AG04450 (cell line): Measurements from ENCODE around the gene TTC16. TPM values are rescaled to one million over a fixed set of nuclear protein-coding genes. Genes with fewer than 3 reads are reported as not detected.

Experiments used
- CTCF ChIA-PET: fragments of 300-600, 350-600 bp; formaldehyde crosslinking; extraction: SDS; loops from one replicate; lab custom pipeline; 2022; ENCODE audit warnings: antibody characterized with exemption, inconsistent platforms; lab: Charles Lee
- POLR2A ChIA-PET: fragments of 350-600 bp; formaldehyde crosslinking; extraction: SDS; loops from one replicate; lab custom pipeline; 2021; ENCODE audit warnings: antibody characterized with exemption, inconsistent platforms; lab: Yijun Ruan, JAX
- DNase-seq: peaks from one replicate; pipeline ENCODE4 v3.0.0-alpha.2; 2011; ENCODE audit warnings: low read depth, low spot score
- H3K27ac ChIP-seq: one replicate; pipeline ENCODE4 v1.5.1; 2012; ENCODE audit warnings: low read depth, low read length, control low read depth
- H3K27me3 ChIP-seq: one replicate; pipeline ENCODE4 v1.6.0; 2012; ENCODE audit warnings: low read length; ENCODE audit not compliant: control insufficient read depth, insufficient read depth
- H3K4me3 ChIP-seq: 2 replicates; pipeline ENCODE4 v1.5.1; 2011; ENCODE audit warnings: mild to moderate bottlenecking, low read depth, low read length, control low read depth
- H3K9me3 ChIP-seq: 2 replicates; pipeline ENCODE4 v1.5.1; 2012; ENCODE audit warnings: low read length; ENCODE audit not compliant: control insufficient read depth, insufficient read depth
- polyA plus RNA-seq: library from polyadenylated mRNA; depleted of rRNA; stranded (reverse); fragments of >200 nt; gene quantifications from 2 replicates; pipeline ENCODE4 v1.2.3, GENCODE V29; 2011
- TF ChIP-seq, protein P1 (sequence below): IDR thresholded peaks from 2 replicates; pipeline ENCODE4 v1.5.1; 2011; ENCODE audit warnings: low read depth, low read length, control low read depth, inconsistent platforms

The TTC16 gene
- polyA plus RNA-seq, 1 experiment: not detected

DNA sequence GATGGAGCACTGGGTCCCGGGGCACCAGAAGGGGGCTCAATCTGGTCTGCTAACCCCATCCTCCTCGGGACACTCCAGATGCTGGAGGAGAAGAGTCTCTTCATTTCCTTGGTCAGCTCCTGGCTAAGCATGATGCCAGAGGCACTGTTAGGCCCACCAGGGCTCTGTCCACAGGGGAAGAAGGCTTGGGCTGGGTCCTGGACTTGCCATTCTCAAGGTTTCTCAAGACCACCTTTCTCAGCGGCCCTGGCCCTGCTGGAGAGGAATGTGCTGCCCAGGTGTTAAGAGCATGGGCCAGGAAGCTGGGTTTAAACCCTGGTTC, 54.7 kb downstream of the TTC16 start:
- TF ChIP-seq, protein P1, sequence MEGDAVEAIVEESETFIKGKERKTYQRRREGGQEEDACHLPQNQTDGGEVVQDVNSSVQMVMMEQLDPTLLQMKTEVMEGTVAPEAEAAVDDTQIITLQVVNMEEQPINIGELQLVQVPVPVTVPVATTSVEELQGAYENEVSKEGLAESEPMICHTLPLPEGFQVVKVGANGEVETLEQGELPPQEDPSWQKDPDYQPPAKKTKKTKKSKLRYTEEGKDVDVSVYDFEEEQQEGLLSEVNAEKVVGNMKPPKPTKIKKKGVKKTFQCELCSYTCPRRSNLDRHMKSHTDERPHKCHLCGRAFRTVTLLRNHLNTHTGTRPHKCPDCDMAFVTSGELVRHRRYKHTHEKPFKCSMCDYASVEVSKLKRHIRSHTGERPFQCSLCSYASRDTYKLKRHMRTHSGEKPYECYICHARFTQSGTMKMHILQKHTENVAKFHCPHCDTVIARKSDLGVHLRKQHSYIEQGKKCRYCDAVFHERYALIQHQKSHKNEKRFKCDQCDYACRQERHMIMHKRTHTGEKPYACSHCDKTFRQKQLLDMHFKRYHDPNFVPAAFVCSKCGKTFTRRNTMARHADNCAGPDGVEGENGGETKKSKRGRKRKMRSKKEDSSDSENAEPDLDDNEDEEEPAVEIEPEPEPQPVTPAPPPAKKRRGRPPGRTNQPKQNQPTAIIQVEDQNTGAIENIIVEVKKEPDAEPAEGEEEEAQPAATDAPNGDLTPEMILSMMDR: no peak
- no peak overlapping the region; the same call in 1 of the 2 replicates for H3K4me3 ChIP-seq
- DNase-seq: no peak
- no peak overlapping the region for H3K27ac ChIP-seq
- POLR2A ChIA-PET: interaction anchor here (1.0 to 1.4 kb wide), 4 partner anchors 15 to 42 kb away, joined by 3 to 8 read pairs (median 4); partner anchors contain the start of genes CDK9 and FPGS
- CTCF ChIA-PET: interaction anchor here (1.2 to 5.3 kb wide), 3 partner anchors 14 to 150 kb away, joined by 3 to 24 read pairs (median 13); partner anchors contain the start of gene TOR2A
- H3K27me3 ChIP-seq: no peaks in the 10 kb centered on the region
- no peaks in the 10 kb centered on the region for H3K9me3 ChIP-seq

DNA sequence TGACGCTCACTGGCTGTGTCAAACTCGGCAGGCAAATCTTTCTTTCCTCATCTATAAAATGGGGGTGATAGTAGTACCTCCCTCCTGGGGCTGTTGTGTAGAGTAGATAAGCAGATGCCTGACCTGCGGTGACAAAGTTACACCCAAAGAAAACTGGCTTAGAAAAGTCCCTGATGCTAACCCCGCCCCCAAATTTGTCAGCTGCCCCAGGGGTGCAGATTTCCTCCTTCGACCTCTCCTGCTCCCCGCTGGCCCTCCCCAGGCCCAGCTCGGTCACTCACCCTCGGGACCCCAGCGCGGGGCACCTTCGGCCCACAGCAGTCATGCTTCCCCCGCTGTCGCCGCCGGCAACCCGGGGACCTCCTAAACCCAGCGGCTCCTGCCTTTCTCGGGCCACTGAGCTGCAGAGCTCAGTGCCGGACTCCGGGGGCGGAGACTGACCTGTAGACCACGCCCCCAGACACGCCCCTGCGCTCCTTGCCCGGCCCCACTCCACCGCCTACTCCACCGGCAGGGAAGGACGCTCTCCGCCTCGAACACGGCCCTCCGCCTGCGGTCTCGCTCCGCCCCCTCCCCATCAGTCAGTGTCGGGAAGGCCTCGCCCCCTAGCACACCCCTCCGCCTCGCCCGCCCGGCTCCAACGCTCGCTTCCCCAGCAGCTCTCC, 55.2 kb downstream of the TTC16 start:
- TF ChIP-seq, protein P1: no peak
- POLR2A ChIA-PET: interaction anchor here (0.5 to 1.4 kb wide), 7 partner anchors 15 to 163 kb away, joined by 3 to 8 read pairs (median 4); partner anchors contain the start of genes CDK9 and FPGS
- CTCF ChIA-PET: interaction anchor here (1.2 to 5.3 kb wide), 3 partner anchors 13 to 150 kb away, joined by 3 to 24 read pairs (median 13); partner anchors contain the start of gene TOR2A
- Histone ChIP-seq H3K4me3 (peak overlapping the region; percentile 53), H3K27ac (no peak overlapping the region), H3K27me3 (no peaks in the 10 kb centered on the region), H3K9me3 (no peaks in the 10 kb centered on the region)
- peak; percentile 92 for DNase-seq

GRCh38 chr9:127771570-127772189, 55.8 kb downstream of the TTC16 start:
- Histone ChIP-seq H3K4me3 (peak overlapping the region; percentile 53), H3K27ac (no peak overlapping the region), H3K9me3 (no peaks in the 10 kb centered on the region), H3K27me3 (no peaks in the 10 kb centered on the region)
- ChIA-PET CTCF (interaction anchor here (1.0 to 5.3 kb wide), 4 partner anchors 12 to 149 kb away, joined by 3 to 24 read pairs (median 8); partner anchors contain the start of genes CDK9 and TOR2A), POLR2A (interaction anchor here (0.5 to 1.4 kb wide), 9 partner anchors 14 to 317 kb away, joined by 3 to 8 read pairs (median 4); partner anchors contain the start of genes CDK9 and FPGS)
- TF ChIP-seq, protein P1: no peak
- DNase-seq: no peak

- POLR2A ChIA-PET: interaction anchor here (0.7 to 1.4 kb wide), 2 partner anchors 165 to 316 kb away, joined by 4 read pairs; no protein-coding TSS in a partner anchor
These were observed 56.7 kb downstream of the TTC16 start for GRCh38 chr9:127772603-127773002.

More at GRCh38 chr9:127772603-127773002, 56.7 kb downstream of the TTC16 start:
- Histone ChIP-seq H3K27me3 (no peaks in the 10 kb centered on the region), H3K9me3 (no peaks in the 10 kb centered on the region), H3K27ac (no peak overlapping the region), H3K4me3 (no peak overlapping the region)
- CTCF ChIA-PET: interaction anchor here (1.0 to 3.3 kb wide), 3 partner anchors 11 to 38 kb away, joined by 4 to 13 read pairs (median 5); partner anchors contain the start of genes CDK9 and TOR2A
- DNase-seq: no peak
- TF ChIP-seq, protein P1: no peak
